ENCODE results near the gene ATP6V0B. TPM values are rescaled to one million over a fixed set of nuclear protein-coding genes. Genes with fewer than 3 reads are reported as not detected.

The ATP6V0B gene
- total and polyA plus RNA-seq, 2 of the 13 experiments (the other 11 are each of a cell fraction or from before 2014, with no cell fraction given): 157 to 161 TPM

DNA sequence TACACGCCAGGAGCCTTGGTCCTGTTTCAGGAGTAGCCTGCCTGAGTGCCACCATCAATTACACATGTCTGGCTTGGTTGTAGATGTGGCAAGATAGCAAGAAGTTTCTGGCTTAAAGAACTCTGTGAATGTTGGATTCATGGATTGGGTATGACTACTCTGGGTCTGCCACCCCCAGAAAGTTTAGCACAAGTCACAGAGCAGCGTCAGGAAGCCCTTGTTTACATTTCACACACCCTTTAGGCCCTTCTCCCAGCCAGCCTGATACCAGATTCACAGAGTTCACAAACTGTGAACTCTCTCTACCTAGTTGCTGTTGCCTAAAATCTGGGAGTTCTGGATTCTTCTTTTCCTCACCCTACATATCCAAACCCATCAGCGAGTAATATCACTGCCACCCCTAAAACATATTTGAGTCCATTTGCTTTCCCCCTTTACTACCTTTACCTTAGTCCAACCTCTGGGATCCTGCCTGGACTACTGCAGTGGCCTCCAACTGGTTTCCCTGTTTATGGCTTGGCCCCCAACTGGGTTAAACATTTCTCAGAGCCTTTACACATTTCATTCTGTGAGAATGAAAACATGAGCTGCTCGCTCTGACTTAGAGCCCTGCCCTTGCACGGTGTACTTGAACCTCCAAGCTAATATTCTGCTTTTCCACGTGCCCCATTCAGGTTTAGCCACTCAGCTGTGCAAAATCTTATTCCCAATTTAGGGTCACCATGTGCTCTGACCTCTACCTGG lies 12.6 kb downstream of the ATP6V0B start (continued):
- TF ChIP-seq, protein P1, sequence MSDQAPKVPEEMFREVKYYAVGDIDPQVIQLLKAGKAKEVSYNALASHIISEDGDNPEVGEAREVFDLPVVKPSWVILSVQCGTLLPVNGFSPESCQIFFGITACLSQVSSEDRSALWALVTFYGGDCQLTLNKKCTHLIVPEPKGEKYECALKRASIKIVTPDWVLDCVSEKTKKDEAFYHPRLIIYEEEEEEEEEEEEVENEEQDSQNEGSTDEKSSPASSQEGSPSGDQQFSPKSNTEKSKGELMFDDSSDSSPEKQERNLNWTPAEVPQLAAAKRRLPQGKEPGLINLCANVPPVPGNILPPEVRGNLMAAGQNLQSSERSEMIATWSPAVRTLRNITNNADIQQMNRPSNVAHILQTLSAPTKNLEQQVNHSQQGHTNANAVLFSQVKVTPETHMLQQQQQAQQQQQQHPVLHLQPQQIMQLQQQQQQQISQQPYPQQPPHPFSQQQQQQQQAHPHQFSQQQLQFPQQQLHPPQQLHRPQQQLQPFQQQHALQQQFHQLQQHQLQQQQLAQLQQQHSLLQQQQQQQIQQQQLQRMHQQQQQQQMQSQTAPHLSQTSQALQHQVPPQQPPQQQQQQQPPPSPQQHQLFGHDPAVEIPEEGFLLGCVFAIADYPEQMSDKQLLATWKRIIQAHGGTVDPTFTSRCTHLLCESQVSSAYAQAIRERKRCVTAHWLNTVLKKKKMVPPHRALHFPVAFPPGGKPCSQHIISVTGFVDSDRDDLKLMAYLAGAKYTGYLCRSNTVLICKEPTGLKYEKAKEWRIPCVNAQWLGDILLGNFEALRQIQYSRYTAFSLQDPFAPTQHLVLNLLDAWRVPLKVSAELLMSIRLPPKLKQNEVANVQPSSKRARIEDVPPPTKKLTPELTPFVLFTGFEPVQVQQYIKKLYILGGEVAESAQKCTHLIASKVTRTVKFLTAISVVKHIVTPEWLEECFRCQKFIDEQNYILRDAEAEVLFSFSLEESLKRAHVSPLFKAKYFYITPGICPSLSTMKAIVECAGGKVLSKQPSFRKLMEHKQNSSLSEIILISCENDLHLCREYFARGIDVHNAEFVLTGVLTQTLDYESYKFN (CRISPR knock-in tag; conservative IDR thresholded peaks at IDR 0.05): peak; percentile 84
- TF ChIP-seq, protein P2, sequence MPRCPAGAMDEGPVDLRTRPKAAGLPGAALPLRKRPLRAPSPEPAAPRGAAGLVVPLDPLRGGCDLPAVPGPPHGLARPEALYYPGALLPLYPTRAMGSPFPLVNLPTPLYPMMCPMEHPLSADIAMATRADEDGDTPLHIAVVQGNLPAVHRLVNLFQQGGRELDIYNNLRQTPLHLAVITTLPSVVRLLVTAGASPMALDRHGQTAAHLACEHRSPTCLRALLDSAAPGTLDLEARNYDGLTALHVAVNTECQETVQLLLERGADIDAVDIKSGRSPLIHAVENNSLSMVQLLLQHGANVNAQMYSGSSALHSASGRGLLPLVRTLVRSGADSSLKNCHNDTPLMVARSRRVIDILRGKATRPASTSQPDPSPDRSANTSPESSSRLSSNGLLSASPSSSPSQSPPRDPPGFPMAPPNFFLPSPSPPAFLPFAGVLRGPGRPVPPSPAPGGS (CRISPR knock-in tag; IDR thresholded peaks at IDR 0.05): 0 out of 2 replicates have a peak, but pooled peaks have one; percentile 35
- TF ChIP-seq ETV5 (CRISPR knock-in tag; IDR thresholded peaks at IDR 0.05; ENCODE audit: borderline replicate concordance) (peak; percentile 53; the same call in 1 of the 2 replicates), ZNF879 (CRISPR knock-in tag; IDR thresholded peaks at IDR 0.05) (0 out of 2 replicates have a peak, but pooled peaks have one; percentile 30), ASH2L (IDR thresholded peaks at IDR 0.05; ENCODE audit: insufficient read length, low read depth, low read length) (peak; percentile 50)

Measured in HepG2 (cell line).